Endothelial cell of umbilical vein (primary cell): ENCODE results near the gene MYO7B. TPM values are rescaled to one million over a fixed set of nuclear protein-coding genes. Genes with fewer than 3 reads are reported as not detected.

Experiments used
- BruUV-seq: library from RNA; stranded (reverse); fragments of 400-500 nt; replicated peaks from 2 replicates; lab custom pipeline; 2021; lab: Mats Ljungman, UMichigan
- CTCF ChIA-PET: fragments of 300-600, 350-600 bp; sonication (Branson Sonifier 250); formaldehyde crosslinking; loops from one replicate; lab custom pipeline; 2021; ENCODE audit warnings: antibody characterized with exemption, inconsistent platforms; lab: Charles Lee
- POLR2A ChIA-PET: fragments of 300-600, 350-600 bp; sonication (Branson Sonifier 250); formaldehyde crosslinking; loops from one replicate; lab custom pipeline; 2021; ENCODE audit warnings: antibody characterized with exemption, inconsistent platforms; lab: Charles Lee
- DNase-seq: peaks from one replicate; pipeline ENCODE4 v3.0.0-alpha.2; 2011; ENCODE audit warnings: low read depth, low spot score
- FAIRE-seq: peaks from 2 replicates; lab custom pipeline; 2011; peaks lifted over from hg19 to GRCh38; lab: Jason Lieb, UNC
- H2AFZ ChIP-seq: 2 replicates; pipeline ENCODE4 v1.6.0; 2012; ENCODE audit warnings: low read depth, low read length, control low read depth, inconsistent platforms
- H3K27ac ChIP-seq: 2 replicates; pipeline ENCODE4 v1.5.1; 2011; ENCODE audit warnings: low read depth, mild to moderate bottlenecking, control low read depth, low read length, moderate library complexity; ENCODE audit not compliant: insufficient read depth
- H3K27me3 ChIP-seq, 2 experiments: 2 replicates each; pipeline versions ENCODE4 v1.6.0 to v1.6.1; 2011; ENCODE audit warnings: low read length in 2 of 2, mixed read lengths in 1 of 2; ENCODE audit not compliant: control insufficient read depth in 2 of 2, insufficient read depth in 2 of 2
- H3K36me3 ChIP-seq, 2 experiments: 2 replicates in 1 of 2; 3 replicates in 1 of 2; pipeline ENCODE4 v1.5.1; 2011; ENCODE audit warnings: low read length in 2 of 2, mild to moderate bottlenecking in 1 of 2, moderate library complexity in 1 of 2; ENCODE audit not compliant: control insufficient read depth in 2 of 2, insufficient read depth in 2 of 2; ENCODE audit errors: extremely low read depth in 1 of 2
- H3K4me1 ChIP-seq: 3 replicates; pipeline ENCODE4 v1.5.1; 2011; ENCODE audit warnings: mild to moderate bottlenecking, low read length; ENCODE audit not compliant: control insufficient read depth, insufficient read depth; ENCODE audit errors: extremely low read depth
- H3K4me2 ChIP-seq: 2 replicates; pipeline ENCODE4 v1.6.1; 2011; ENCODE audit warnings: low read length, control low read depth, mixed read lengths; ENCODE audit not compliant: insufficient read depth
- H3K4me3 ChIP-seq, 3 experiments: fragments of 200-600 bp in 1 of 3; sonication (generic), shearing (Covaris generic) in 1 of 3; replicated peaks in 1 of 3; 2 replicates each; pipeline ENCODE4 v1.5.1; 2011 to 2016; ENCODE audit warnings: control low read depth in 3 of 3, low read length in 3 of 3, mild to moderate bottlenecking in 2 of 3, inconsistent platforms in 1 of 3, low read depth in 1 of 3, moderate library complexity in 1 of 3; ENCODE audit not compliant: insufficient read depth in 1 of 3
- H3K79me2 ChIP-seq: 2 replicates; pipeline ENCODE4 v1.6.0; 2012; ENCODE audit warnings: low read length, inconsistent platforms; ENCODE audit not compliant: control insufficient read depth, insufficient read depth
- H3K9ac ChIP-seq: replicated peaks from 2 replicates; pipeline ENCODE3; 2011; ENCODE audit warnings: low read length, control low read depth; ENCODE audit not compliant: insufficient read depth; ENCODE audit errors: extremely low read depth
- H3K9me1 ChIP-seq: replicated peaks from 3 replicates; pipeline ENCODE4 v1.6.0; 2011; ENCODE audit warnings: mild to moderate bottlenecking, low read length; ENCODE audit not compliant: control insufficient read depth, insufficient read depth; ENCODE audit errors: extremely low read depth
- H3K9me3 ChIP-seq: replicated peaks from 2 replicates; pipeline ENCODE4 v1.5.1; 2012; ENCODE audit warnings: low read length, inconsistent platforms; ENCODE audit not compliant: control insufficient read depth, insufficient read depth
- H4K20me1 ChIP-seq: replicated peaks from 2 replicates; pipeline ENCODE3; 2011; ENCODE audit warnings: mild to moderate bottlenecking, low read length; ENCODE audit not compliant: control insufficient read depth, insufficient read depth; ENCODE audit errors: extremely low read depth
- FOS ChIP-seq: IDR thresholded peaks from 2 replicates; pipeline ENCODE4 v1.6.1; 2011; ENCODE audit warnings: mild to moderate bottlenecking, low read length, moderate library complexity, borderline replicate concordance; ENCODE audit not compliant: insufficient read depth
- JUN ChIP-seq: IDR thresholded peaks from 2 replicates; pipeline ENCODE4 v1.6.1; 2011; ENCODE audit warnings: borderline replicate concordance, low read depth; ENCODE audit not compliant: insufficient read length, insufficient read depth
- dilution Hi-C: fragments of 300-500 bp; cut with MboI; formaldehyde crosslinking; loops from one replicate; pipeline ENCODE4 v1.15.0; 2019; ENCODE audit warnings: low sequenced_read_pairs; ENCODE audit not compliant: extremely low pct_ligation_motif_present
- intact Hi-C: fragments of 100-400 bp; cut with micrococcal nuclease; formaldehyde crosslinking; loops from one replicate; pipeline ENCODE4 v1.10.0; 2022
- polyA plus RNA-seq, 4 experiments: library from polyadenylated mRNA; depleted of rRNA in 3 of 4; stranded (reverse) in 3 of 4; unstranded in 1 of 4; fragments of >200 nt; gene quantifications; 2 replicates each; pipeline versions ENCODE4 v1.2.1 to v1.2.3, GENCODE V29; 2011 to 2012; ENCODE audit warnings: missing spikeins in 1 of 4
- total RNA-seq: library from RNA; stranded (reverse); gene quantifications from 2 replicates; pipeline ENCODE4 v1.2.3, GENCODE V29; 2021
- TF ChIP-seq, protein P1 (sequence below), 2 donors: IDR thresholded peaks; 1 replicate in 1 of 2; 2 replicates in 1 of 2; pipeline ENCODE4 v1.5.1; 2011; ENCODE audit warnings: low read length in 2 of 2, mild to moderate bottlenecking in 2 of 2, moderate library complexity in 2 of 2, control low read depth in 1 of 2, inconsistent platforms in 1 of 2, low read depth in 1 of 2; ENCODE audit not compliant: insufficient read depth in 1 of 2; ENCODE audit errors: extremely low read depth in 1 of 2

Gene MYO7B
- total and polyA plus RNA-seq, 2 donors (not counting 3 experiments of a cell fraction or from before 2014, with no cell fraction given), result 0.17 TPM; not detected in 1

DNA sequence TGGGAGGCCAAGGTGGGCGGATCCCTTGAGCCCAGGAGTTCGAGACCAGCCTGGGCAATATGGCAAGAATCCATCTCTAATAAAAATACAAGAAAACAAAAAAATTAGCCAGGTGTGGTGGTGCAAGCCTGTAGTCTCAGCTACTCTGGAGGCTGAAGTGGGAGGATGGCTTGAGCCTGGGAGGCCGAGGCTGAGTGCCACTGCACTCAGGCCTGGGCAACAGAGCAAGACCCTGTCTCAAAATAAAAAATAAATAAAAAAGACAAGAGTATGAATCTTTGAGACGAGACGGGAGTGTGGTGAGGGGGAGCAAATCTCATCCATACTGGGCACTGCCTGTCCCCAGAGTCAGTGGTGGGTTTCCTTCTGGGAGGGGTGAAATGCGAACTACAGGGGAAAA is 122.7 kb downstream of the MYO7B start:
- Histone ChIP-seq H3K36me3 (peaks cover 0 to 9% of the 10 kb centered on the region in 2 experiments), H3K9ac (no peak overlapping the region), H3K9me1 (no peaks in the 10 kb centered on the region), H3K4me3 (no peak overlapping the region), H2AFZ (no peak overlapping the region), H3K4me2 (no peak overlapping the region), H3K27ac (no peak overlapping the region), H3K79me2 (no peaks in the 10 kb centered on the region), H4K20me1 (no peaks in the 10 kb centered on the region), H3K27me3 (no peaks in the 10 kb centered on the region), H3K4me1 (peaks cover 39% of the 10 kb centered on the region), H3K9me3 (no peaks in the 10 kb centered on the region)
- FAIRE-seq (no peak), DNase-seq (no peak)
- BruUV-seq, result no TSS peak
- ChIA-PET CTCF (interaction anchor here (0.6 to 12.1 kb wide), 3 partner anchors 8 to 66 kb away, joined by 3 to 424 read pairs (median 8); no protein-coding TSS in a partner anchor), POLR2A (no interaction called here)
- TF ChIP-seq, protein P1, sequence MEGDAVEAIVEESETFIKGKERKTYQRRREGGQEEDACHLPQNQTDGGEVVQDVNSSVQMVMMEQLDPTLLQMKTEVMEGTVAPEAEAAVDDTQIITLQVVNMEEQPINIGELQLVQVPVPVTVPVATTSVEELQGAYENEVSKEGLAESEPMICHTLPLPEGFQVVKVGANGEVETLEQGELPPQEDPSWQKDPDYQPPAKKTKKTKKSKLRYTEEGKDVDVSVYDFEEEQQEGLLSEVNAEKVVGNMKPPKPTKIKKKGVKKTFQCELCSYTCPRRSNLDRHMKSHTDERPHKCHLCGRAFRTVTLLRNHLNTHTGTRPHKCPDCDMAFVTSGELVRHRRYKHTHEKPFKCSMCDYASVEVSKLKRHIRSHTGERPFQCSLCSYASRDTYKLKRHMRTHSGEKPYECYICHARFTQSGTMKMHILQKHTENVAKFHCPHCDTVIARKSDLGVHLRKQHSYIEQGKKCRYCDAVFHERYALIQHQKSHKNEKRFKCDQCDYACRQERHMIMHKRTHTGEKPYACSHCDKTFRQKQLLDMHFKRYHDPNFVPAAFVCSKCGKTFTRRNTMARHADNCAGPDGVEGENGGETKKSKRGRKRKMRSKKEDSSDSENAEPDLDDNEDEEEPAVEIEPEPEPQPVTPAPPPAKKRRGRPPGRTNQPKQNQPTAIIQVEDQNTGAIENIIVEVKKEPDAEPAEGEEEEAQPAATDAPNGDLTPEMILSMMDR (IDR thresholded peaks at IDR 0.05; ENCODE audit: extremely low read depth in 1 of 2, insufficient read depth in 1 of 2, low read depth in 1 of 2, low read length in 2 of 2), result no peak
- no peak for TF ChIP-seq FOS
- TF ChIP-seq JUN, result no peak
- dilution Hi-C loops, result no loop called here
- intact Hi-C loops, result loop anchor here (2.0 kb wide), 2 partner anchors 17 to 43 kb away; partner anchors contain the start of genes LIMS2 and SFT2D3
